GM19043 (cell line): Measurements from ENCODE around the gene SLC19A1.

Source experiments
- ATAC-seq: cut with Tn5 transposase; IDR thresholded peaks from one replicate; pipeline ENCODE4 v1.9.1; 2021; ENCODE audit warnings: low read depth; ENCODE audit not compliant: unreplicated experiment

SLC19A1 gene

GRCh38 chr21:45472445-45473365, 69.5 kb downstream of the SLC19A1 start:
- no peak for ATAC-seq

DNA sequence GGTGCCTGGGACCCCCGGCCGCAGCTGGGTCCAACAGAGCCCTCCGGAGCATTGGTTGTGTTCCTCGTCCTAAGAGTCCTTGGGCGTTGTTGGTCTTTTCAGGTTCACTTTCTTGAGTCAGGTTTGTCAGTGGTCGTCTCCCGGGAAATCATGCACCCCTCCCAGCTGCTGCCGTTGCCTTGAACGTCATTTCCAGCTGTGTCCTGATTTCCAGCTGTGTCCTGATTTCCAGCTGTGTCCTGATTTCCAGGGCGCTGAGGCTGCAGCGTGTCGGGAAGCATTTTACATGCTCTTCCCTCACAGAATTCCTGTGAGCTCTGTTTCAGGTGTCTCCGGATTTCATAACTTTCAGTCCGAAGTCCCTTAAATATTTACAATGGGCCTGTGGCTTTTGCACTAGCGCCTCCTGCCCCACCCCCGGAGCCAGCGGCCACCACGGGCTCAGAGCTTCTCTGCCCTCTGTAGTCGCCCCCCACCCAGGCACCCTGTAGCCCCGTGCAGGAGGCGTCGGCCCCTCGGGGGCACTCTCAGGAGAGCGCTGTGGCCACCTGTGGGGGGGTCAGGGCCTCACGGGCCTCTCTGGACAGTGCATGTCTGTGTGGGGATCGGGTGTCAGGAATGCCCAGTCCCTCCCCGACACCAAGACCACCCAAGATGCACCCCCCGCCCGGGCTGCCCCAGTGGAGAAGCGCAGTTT, 70.6 kb downstream of the SLC19A1 start:
- ATAC-seq = no peak

DNA sequence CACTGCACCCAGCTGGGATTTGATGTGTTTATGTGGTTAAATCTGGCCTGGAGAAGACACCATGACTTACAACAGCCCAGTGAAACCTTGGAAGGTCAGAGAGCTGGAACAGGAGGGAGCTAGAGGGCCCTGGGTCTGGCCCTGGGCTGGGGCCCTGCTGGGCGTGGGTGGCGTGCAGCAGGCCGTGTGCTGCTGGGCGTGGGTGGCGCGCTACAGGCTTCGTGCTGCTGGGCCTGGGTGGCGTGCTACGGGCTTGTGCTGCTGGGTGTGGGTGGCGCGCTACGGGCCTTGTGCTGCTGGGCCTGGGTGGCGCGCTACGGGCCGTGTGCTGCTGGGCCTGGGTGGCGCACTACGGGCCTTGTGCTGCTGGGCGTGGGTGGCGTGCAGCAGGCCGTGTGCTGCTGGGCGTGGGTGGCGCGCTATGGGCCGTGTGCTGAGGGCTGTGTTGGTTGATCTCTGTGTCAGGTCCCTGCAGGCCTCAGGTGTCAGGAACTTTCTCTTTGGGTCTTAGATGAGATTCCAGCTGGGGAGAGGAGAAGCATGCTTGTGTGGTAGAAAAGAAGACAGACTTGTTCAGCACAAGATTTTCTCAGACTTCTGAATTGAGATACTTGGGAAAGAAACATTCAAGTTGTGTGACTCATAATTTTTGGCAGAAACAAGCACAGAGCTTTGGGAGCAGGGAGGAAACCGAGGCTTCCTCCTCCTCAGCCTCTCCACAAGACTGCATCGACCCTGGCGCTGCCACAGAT, 71.3 kb downstream of the SLC19A1 start:
- ATAC-seq = no peak

GRCh38 chr21:45470087-45470515, 72.1 kb downstream of the SLC19A1 start:
- ATAC-seq = no peak

- ATAC-seq = no peak
Measured at GRCh38 chr21:45469273-45470086, 72.8 kb downstream of the SLC19A1 start.

DNA sequence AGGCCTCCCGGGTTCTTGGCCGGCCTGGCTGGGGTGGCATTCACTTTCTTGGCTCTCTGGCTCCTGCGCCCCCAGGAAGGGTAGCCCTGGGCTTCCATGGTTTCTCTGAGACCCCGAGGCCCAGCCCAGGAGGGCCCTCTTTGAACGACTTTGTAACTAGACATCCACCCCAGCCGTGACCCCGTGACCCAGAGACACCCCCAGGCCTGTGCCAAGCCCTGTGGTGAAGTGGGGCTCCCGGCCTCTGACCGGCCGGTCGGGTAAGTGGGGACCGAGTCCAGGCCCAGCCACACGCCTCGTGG, 73.3 kb downstream of the SLC19A1 start:
- ATAC-seq = no peak

DNA sequence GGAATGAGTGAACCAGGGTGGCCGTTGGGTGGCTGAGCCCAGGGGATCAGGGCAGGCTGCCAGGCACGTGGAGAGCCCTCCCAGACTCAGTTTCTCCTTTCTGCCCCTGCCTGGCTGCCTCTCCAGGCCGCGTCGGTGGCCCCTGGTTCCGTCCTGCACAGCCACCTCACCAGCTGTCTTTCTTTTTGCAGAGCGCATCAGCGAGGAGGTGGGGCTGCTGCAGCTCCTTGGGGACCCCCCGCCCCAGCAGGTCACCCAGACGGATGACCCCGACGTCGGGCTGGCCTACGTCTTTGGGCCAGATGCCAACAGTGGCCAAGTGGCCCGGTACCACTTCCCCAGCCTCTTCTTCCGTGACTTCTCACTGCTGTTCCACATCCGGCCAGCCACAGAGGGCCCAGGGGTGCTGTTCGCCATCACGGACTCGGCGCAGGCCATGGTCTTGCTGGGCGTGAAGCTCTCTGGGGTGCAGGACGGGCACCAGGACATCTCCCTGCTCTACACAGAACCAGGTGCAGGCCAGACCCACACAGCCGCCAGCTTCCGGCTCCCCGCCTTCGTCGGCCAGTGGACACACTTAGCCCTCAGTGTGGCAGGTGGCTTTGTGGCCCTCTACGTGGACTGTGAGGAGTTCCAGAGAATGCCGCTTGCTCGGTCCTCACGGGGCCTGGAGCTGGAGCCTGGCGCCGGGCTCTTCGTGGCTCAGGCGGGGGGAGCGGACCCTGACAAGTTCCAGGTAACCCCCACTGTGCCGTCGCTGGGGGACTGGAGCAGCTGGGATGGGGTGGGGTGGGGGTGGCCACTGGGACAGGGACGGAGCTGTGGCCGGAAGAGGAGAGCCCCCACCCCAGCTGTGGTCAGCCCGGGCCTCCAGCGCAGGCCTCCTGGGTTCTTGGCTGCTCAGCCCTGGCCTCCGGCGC, 73.9 kb downstream of the SLC19A1 start:
- ATAC-seq = no peak

GRCh38 chr21:45467221-45467779, 74.9 kb downstream of the SLC19A1 start:
- no peak for ATAC-seq

GRCh38 chr21:45466330-45467220, 75.7 kb downstream of the SLC19A1 start:
- no peak for ATAC-seq

DNA sequence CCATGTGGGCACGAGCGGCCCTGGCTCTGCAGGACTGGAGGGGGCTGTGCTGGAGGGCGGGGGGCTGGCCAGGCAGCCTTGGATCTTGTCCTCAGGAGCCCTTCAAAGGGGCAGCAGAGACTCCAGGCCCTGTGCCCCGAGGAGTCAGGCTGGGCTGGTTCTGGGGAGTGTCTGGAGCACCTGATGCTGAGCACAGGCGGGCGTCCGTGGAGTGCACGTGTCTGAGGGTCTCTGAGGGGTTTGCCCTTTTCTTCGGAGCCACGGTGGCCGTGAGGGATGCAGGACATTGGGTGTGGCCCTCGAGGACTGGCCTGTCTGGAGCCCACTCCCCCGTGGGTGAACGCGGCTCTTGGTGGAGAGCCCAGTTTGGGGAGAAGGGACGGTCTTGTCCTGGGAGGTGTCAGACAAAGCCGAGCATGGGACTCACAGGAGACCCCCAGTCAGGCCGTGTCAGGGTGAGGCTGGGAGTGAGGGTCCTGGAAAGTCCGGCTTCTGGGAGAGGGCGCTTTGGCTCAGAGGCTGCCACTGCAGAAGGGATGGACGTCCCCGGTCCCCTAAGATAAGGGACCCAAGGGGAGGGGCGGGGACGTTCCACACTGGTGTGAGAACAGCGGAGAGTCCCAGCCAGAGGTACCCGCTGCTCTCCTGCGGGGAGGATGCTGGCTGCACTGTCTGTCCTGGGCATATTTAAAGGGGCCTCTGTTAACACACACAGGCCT, 76.5 kb downstream of the SLC19A1 start:
- no peak for ATAC-seq

DNA sequence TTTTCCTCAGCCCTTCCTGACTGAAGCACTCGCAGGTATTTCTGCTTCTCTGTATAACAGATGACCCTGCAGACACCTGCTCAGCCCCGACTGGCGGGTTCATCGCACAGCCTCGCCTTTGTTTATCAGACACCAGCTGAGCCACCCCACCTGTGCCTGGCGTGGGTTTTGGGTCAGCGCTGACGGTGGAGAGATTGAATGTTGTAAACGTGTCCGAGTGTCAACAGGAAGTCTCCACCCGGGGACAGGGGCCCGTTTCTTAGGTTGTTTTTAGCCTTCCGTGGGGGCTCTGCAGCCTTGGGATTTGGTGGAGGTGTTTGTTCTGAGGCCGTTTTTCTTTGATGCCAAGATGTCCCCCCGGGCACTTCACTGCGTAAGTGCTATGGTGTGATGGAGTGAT, 77.1 kb downstream of the SLC19A1 start:
- no peak for ATAC-seq

GRCh38 chr21:45464309-45464708, 77.9 kb downstream of the SLC19A1 start:
- no peak for ATAC-seq

GRCh38 chr21:45463871-45464270, 78.4 kb downstream of the SLC19A1 start:
- ATAC-seq = no peak

DNA sequence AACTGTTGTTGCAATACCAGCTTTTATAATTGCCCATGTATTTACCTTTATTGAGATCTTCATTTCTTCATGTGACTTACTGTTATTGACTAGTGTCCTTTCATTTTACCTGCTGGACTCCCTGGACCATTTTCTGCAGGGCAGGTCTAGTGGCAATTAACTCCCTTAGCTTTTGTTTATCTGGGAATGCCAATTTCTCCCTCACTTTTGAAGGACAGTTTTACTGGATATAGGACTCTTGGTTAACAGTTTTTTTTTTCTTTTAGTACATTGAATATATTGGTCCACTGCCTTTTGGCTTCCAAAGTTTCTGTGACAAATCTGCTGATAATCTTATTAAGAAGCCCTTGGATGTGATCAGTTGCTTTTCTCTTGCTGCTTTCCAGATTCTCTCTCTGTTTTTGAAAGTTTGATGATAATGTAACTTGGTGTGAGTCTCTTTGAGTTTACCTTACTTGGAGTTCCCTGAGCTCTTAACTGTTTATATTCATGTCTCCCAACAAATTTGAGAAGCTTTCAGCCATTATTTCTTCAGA, 80.4 kb downstream of the SLC19A1 start:
- ATAC-seq = no peak

DNA sequence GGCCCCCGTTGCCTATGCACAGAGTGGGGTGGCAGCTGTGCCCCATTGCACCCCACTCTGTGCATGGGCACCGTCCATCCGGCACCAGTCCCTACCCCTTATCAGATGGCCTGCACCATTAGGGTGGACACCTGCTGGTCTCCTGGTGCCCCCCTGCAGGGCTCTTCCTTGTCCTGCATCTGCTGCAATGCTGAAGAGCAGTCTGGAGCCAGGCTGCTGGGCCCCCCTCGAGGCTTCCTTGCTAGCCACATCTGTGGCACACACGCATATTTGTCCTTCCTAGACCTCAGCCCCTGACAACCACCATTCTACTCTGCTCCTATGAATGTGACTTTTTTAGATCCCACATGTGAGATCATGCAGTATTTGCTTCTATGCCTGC, 80.9 kb downstream of the SLC19A1 start:
- ATAC-seq = no peak

DNA sequence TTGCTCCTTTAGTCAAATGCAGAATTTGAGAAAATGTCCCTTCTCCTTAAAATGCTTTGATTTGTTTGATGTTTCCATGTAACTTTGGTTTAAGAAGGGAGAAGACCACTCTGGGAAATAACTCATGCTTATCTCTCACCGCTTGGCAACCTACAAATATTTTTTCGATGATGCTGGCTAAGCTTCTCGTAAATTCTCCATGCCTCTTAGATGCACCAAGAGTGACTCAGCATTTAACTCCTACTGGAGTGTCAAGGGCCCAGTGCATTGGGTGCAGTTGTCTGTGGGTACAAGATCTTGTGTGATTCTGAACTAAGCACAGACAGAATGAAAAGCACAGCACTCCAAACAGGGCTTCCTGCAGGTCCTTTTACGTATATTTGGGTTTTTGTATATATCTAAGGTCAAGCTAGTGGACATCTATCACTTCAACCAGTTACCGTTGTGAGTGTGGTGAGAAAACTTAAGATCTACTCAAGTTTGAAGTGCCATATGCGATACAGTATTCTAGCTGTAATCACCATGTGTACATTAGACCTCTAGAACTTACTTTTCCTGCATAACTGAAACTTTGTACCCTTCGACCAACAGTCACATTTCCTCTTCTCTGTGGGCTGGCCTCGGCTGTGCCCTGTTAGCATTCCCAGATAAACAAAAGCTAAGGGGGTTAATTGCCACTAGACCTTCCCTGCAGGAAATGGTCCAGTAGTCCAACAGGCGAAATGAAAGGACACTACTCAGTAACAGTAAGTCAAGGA, 81.5 kb downstream of the SLC19A1 start:
- no peak for ATAC-seq
